ENCODE results near the gene ZIC3.

The ZIC3 gene

GRCh38 chrX:137574102-137574783, 8.3 kb downstream of the ZIC3 start:
- no peak for DNase-seq

GRCh38 chrX:137574784-137575293, 8.9 kb downstream of the ZIC3 start:
- no peak for DNase-seq

- DNase-seq, result no peak
Observed at GRCh38 chrX:137575596-137576255, 9.8 kb downstream of the ZIC3 start.

- DNase-seq, result no peak
Observed at GRCh38 chrX:137587151-137587550, 21.2 kb downstream of the ZIC3 start.

- no peak for DNase-seq
Observed at GRCh38 chrX:137600769-137601168, 34.8 kb downstream of the ZIC3 start.

All from fibroblast of upper back skin (primary cell).